HepG2 (cell line): ENCODE measurements around the gene FOXD3. TPM values are rescaled to one million over a fixed set of nuclear protein-coding genes. Genes with fewer than 3 reads are reported as not detected.
A peak's percentile ranks its signal among the peaks of the same experiment; 100 is the strongest.

Source experiments
- KDM4B ChIP-seq: sonication (generic); formaldehyde crosslinking; IDR thresholded peaks from 2 replicates; pipeline ENCODE4 v1.4.0; 2020; ENCODE audit warnings: missing genetic modification reagents
- PHF5A ChIP-seq: IDR thresholded peaks from one replicate; pipeline ENCODE4 v1.6.1; 2018; ENCODE audit warnings: low read depth, missing genetic modification reagents; ENCODE audit not compliant: unreplicated experiment
- RELA ChIP-seq: sonication (generic); formaldehyde crosslinking; IDR thresholded peaks from 2 replicates; pipeline ENCODE4 v1.4.0; 2020; ENCODE audit warnings: missing genetic modification reagents
- REPIN1 ChIP-seq: sonication (generic); formaldehyde crosslinking; IDR thresholded peaks from 2 replicates; pipeline ENCODE4 v1.8.0; 2022; ENCODE audit warnings: missing genetic modification reagents, low read depth, mild to moderate bottlenecking, borderline replicate concordance
- SMAD1 ChIP-seq: sonication (generic); formaldehyde crosslinking; IDR thresholded peaks from 2 replicates; pipeline ENCODE4 v1.4.0; 2020; ENCODE audit warnings: missing genetic modification reagents, low read depth, mild to moderate bottlenecking, borderline replicate concordance
- SNRNP70 ChIP-seq: fragments of 200-400 bp; formaldehyde crosslinking; IDR thresholded peaks from 2 replicates; pipeline ENCODE4 v1.6.1; 2017; ENCODE audit warnings: mild to moderate bottlenecking, low read depth, low read length, moderate library complexity
- SOX13 ChIP-seq, 3 experiments: fragments of 450-650 bp in 1 of 3; sonication (generic) in 1 of 3; formaldehyde crosslinking in 1 of 3; IDR thresholded peaks in 2 of 3; conservative IDR thresholded peaks in 1 of 3; 2 replicates each; pipeline versions ENCODE4 v1.5.0 to v1.6.1; 2016 to 2020; ENCODE audit warnings: antibody characterized with exemption in 1 of 3, mild to moderate bottlenecking in 1 of 3, missing compliant biosample characterization in 1 of 3, missing genetic modification reagents in 1 of 3, moderate library complexity in 1 of 3
- SP140L ChIP-seq: sonication (generic); formaldehyde crosslinking; IDR thresholded peaks from 2 replicates; pipeline ENCODE4 v1.4.0; 2020; ENCODE audit warnings: missing genetic modification reagents, borderline replicate concordance
- SSRP1 ChIP-seq: IDR thresholded peaks from 2 replicates; pipeline ENCODE4 v1.6.1; 2016; ENCODE audit warnings: control low read depth
- TBP ChIP-seq: sonication (generic); formaldehyde crosslinking; IDR thresholded peaks from 2 replicates; pipeline ENCODE4 v1.5.0; 2020; ENCODE audit warnings: missing genetic modification reagents
- ZFYVE20 ChIP-seq: sonication (generic); formaldehyde crosslinking; IDR thresholded peaks from 2 replicates; pipeline ENCODE4 v1.8.0; 2023; ENCODE audit warnings: low read depth, mild to moderate bottlenecking, moderate library complexity, missing genetic modification reagents, borderline replicate concordance
- ZNF292 ChIP-seq: sonication (generic); formaldehyde crosslinking; IDR thresholded peaks from 2 replicates; pipeline ENCODE4 v1.8.1; 2022; ENCODE audit warnings: mild to moderate bottlenecking, low read depth, missing genetic modification reagents, borderline replicate concordance
- ZNF432 ChIP-seq: sonication (generic); formaldehyde crosslinking; IDR thresholded peaks from 2 replicates; pipeline ENCODE4 v1.5.0; 2020; ENCODE audit warnings: missing genetic modification reagents, mild to moderate bottlenecking, borderline replicate concordance
- ZNF547 ChIP-seq: sonication (generic); formaldehyde crosslinking; IDR thresholded peaks from 2 replicates; pipeline ENCODE4 v1.5.1; 2020; ENCODE audit warnings: mild to moderate bottlenecking, missing genetic modification reagents
- ZNF570 ChIP-seq: sonication (generic); formaldehyde crosslinking; IDR thresholded peaks from 2 replicates; pipeline ENCODE4 v1.4.0; 2020; ENCODE audit warnings: mild to moderate bottlenecking, missing genetic modification reagents, borderline replicate concordance
- ZNF841 ChIP-seq: sonication (generic); formaldehyde crosslinking; IDR thresholded peaks from 2 replicates; pipeline ENCODE4 v1.8.1; 2023; ENCODE audit warnings: missing genetic modification reagents, borderline replicate concordance
- polyA plus RNA-seq, 8 experiments: library from polyadenylated mRNA; depleted of rRNA in 3 of 8; stranded (reverse) in 7 of 8; unstranded in 1 of 8; fragments of >200 nt; fragmentation: Illumina TruSeq in 4 of 8; extraction: Trizol in 4 of 8; gene quantifications; 2 replicates each; pipeline versions ENCODE4 v1.2.1 to v1.2.3, GENCODE V29; 2011 to 2016; ENCODE audit warnings: low read depth in 4 of 8, missing spikeins in 1 of 8, mixed read lengths in 1 of 8; ENCODE audit not compliant: insufficient read depth in 1 of 8
- total RNA-seq, 5 experiments: library from RNA; depleted of rRNA; stranded (reverse); fragments of >200 nt; fragmentation: Illumina TruSeq; extraction: Trizol; gene quantifications; 2 replicates each; pipeline ENCODE4 v1.2.3, GENCODE V29; 2016; ENCODE audit warnings: low read depth in 1 of 5
- TF ChIP-seq, protein P1 (sequence below): sonication (generic); formaldehyde crosslinking; IDR thresholded peaks from 2 replicates; pipeline ENCODE4 v1.4.0; 2020; ENCODE audit warnings: missing genetic modification reagents
- TF ChIP-seq, protein P2 (sequence below): fragments of 450-650 bp; IDR thresholded peaks from 2 replicates; pipeline ENCODE4 v1.6.1; 2017; ENCODE audit warnings: mild to moderate bottlenecking
- TF ChIP-seq, protein P3 (sequence below): sonication (generic); formaldehyde crosslinking; IDR thresholded peaks from 2 replicates; pipeline ENCODE4 v1.9.0; 2021; ENCODE audit warnings: missing genetic modification reagents, borderline replicate concordance
- TF ChIP-seq, protein P4 (sequence below): IDR thresholded peaks from 2 replicates; pipeline ENCODE4 v1.6.1; 2012; ENCODE audit warnings: low read depth, low read length, improper control_type of control experiment

FOXD3 gene
- total and polyA plus RNA-seq, 2 of the 13 experiments (the other 11 are each of a cell fraction or from before 2014, with no cell fraction given), result not detected

DNA sequence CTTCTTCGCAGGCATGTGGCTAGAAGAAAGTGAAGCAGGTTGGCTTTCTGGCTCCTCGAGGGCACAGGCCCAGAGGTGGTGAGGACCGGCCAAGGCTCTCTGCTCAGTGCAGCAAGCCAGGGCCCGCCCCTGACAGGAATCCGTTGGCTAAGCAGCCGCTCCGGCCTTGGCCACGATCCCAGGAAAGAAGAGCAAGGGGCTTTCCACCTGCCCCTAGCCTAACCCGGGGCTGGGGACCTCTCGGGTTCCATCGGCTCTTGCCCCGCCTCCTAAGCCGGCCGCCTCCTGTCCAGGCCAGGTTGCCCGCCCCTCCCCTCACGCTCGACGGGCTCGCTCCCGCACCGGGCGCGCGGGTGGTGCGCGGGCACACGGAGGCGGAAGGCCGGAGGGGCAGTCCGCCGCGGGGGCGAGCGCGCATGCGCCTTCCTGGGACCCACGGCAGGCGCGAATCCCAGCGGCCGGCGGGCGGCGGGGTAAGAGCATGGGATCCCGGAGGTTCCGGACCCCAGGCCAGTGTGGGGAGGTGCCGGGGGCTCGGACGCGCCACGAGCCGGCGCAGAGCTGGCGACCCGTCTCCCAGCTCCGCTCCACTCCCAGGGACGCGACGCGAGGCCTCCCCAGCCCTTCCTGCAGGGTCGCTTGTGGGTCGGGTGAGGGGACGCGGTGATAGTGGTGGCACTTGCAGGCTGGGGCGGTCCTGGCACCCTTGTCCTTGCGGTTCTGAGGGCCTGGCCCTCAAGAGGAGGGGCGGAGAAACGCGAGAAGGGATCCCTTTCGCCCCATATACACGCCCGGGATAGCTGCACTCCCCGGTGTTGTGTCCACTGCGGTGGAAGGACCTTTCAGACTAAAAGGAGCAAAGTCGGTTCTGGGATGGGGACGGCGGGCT lies 45.1 kb downstream of the FOXD3 start, which contains the start of gene ALG6 (continued):
- TF ChIP-seq, protein P1, sequence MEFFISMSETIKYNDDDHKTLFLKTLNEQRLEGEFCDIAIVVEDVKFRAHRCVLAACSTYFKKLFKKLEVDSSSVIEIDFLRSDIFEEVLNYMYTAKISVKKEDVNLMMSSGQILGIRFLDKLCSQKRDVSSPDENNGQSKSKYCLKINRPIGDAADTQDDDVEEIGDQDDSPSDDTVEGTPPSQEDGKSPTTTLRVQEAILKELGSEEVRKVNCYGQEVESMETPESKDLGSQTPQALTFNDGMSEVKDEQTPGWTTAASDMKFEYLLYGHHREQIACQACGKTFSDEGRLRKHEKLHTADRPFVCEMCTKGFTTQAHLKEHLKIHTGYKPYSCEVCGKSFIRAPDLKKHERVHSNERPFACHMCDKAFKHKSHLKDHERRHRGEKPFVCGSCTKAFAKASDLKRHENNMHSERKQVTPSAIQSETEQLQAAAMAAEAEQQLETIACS (CRISPR knock-in tag), result peak; percentile 99
- TF ChIP-seq ZNF547 (CRISPR knock-in tag), result peak; percentile 7; the same call in 1 of the 2 replicates
- TF ChIP-seq, protein P2, sequence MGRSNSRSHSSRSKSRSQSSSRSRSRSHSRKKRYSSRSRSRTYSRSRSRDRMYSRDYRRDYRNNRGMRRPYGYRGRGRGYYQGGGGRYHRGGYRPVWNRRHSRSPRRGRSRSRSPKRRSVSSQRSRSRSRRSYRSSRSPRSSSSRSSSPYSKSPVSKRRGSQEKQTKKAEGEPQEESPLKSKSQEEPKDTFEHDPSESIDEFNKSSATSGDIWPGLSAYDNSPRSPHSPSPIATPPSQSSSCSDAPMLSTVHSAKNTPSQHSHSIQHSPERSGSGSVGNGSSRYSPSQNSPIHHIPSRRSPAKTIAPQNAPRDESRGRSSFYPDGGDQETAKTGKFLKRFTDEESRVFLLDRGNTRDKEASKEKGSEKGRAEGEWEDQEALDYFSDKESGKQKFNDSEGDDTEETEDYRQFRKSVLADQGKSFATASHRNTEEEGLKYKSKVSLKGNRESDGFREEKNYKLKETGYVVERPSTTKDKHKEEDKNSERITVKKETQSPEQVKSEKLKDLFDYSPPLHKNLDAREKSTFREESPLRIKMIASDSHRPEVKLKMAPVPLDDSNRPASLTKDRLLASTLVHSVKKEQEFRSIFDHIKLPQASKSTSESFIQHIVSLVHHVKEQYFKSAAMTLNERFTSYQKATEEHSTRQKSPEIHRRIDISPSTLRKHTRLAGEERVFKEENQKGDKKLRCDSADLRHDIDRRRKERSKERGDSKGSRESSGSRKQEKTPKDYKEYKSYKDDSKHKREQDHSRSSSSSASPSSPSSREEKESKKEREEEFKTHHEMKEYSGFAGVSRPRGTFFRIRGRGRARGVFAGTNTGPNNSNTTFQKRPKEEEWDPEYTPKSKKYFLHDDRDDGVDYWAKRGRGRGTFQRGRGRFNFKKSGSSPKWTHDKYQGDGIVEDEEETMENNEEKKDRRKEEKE, result no peak
- no peak for TF ChIP-seq ZNF570 (CRISPR knock-in tag)
- no peak for TF ChIP-seq PHF5A (CRISPR knock-in tag)
- TF ChIP-seq ZNF292 (CRISPR knock-in tag), result no peak
- no peak for TF ChIP-seq SSRP1 (CRISPR knock-in tag)
- TF ChIP-seq ZNF841 (CRISPR knock-in tag), result no peak
- TF ChIP-seq, protein P3, sequence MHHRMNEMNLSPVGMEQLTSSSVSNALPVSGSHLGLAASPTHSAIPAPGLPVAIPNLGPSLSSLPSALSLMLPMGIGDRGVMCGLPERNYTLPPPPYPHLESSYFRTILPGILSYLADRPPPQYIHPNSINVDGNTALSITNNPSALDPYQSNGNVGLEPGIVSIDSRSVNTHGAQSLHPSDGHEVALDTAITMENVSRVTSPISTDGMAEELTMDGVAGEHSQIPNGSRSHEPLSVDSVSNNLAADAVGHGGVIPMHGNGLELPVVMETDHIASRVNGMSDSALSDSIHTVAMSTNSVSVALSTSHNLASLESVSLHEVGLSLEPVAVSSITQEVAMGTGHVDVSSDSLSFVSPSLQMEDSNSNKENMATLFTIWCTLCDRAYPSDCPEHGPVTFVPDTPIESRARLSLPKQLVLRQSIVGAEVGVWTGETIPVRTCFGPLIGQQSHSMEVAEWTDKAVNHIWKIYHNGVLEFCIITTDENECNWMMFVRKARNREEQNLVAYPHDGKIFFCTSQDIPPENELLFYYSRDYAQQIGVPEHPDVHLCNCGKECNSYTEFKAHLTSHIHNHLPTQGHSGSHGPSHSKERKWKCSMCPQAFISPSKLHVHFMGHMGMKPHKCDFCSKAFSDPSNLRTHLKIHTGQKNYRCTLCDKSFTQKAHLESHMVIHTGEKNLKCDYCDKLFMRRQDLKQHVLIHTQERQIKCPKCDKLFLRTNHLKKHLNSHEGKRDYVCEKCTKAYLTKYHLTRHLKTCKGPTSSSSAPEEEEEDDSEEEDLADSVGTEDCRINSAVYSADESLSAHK (CRISPR knock-in tag), result no peak
- TF ChIP-seq ZNF432, result no peak
- TF ChIP-seq ZFYVE20 (CRISPR knock-in tag), result peak; percentile 77; the same call in 1 of the 2 replicates
- TF ChIP-seq TBP (CRISPR knock-in tag), result no peak
- TF ChIP-seq SOX13 (IDR thresholded peaks at IDR 0.05), result no peak
- TF ChIP-seq SOX13 (CRISPR knock-in tag; conservative IDR thresholded peaks at IDR 0.05 in 1 of 2, IDR thresholded peaks at IDR 0.05 in 1 of 2), result no peak; a peak in 1 of 4 replicates
- TF ChIP-seq KDM4B (CRISPR knock-in tag), result no peak
- TF ChIP-seq REPIN1 (CRISPR knock-in tag), result peak; percentile 66; the same call in 1 of the 2 replicates
- TF ChIP-seq, protein P4, sequence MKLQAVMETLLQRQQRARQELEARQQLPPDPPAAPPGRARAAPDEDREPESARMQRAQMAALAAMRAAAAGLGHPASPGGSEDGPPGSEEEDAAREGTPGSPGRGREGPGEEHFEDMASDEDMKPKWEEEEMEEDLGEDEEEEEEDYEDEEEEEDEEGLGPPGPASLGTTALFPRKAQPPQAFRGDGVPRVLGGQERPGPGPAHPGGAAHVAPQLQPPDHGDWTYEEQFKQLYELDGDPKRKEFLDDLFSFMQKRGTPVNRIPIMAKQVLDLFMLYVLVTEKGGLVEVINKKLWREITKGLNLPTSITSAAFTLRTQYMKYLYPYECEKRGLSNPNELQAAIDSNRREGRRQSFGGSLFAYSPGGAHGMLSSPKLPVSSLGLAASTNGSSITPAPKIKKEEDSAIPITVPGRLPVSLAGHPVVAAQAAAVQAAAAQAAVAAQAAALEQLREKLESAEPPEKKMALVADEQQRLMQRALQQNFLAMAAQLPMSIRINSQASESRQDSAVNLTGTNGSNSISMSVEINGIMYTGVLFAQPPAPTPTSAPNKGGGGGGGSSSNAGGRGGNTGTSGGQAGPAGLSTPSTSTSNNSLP, result no peak
- TF ChIP-seq RELA (CRISPR knock-in tag), result 0 out of 2 replicates have a peak, but pooled peaks have one; percentile 12
- no peak for TF ChIP-seq SMAD1 (CRISPR knock-in tag)
- no peak for TF ChIP-seq SNRNP70
- TF ChIP-seq SP140L (CRISPR knock-in tag), result no peak
